Measurements from ENCODE around the gene MCM8.

MCM8 gene

DNA sequence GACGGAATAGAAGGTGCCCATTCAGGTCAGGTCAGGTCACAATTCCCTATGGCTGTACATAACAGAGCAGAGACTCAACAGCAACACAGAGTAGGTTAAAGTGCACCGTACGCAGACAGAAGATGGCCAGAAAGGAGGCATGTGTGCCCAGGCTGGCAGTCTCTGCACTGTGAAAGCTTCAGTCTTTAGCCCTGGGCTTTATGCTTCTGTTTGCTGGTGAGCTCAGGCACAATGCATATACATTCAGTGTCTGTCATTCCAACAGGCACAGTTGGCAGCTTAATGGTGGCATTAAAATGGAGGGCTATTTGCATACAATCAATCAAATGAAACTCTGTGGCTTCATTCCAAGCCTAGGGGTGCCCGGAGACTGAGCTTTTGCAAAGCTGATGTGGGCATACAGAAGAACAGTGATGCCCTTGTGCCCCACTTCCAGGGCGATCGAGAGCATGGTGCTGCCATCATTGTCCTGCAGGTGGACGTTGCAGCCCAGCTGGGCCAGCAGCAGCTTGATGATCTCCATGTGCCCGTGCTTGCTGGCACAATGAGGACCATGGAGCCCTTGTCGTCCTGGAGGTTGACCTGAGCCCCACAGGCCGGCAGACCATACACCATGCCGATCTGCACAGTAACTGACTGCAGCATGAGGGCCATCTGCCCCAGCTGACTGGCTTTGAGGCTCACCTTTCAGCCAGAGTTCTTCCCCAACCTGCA, 22.5 kb upstream of the MCM8 start:
- FAIRE-seq (no peak), DNase-seq (ENCODE audit: insufficient read length) (no peak)
- TF ChIP-seq TAF1 (IDR thresholded peaks at IDR 0.05; ENCODE audit: borderline replicate concordance, low read depth, low read length) (no peak), POLR2AphosphoS5 (IDR thresholded peaks at IDR 0.05; ENCODE audit: low read depth, low read length) (no peak), POLR2A (IDR thresholded peaks at IDR 0.05; ENCODE audit: low read depth, low read length) (no peak)

DNA sequence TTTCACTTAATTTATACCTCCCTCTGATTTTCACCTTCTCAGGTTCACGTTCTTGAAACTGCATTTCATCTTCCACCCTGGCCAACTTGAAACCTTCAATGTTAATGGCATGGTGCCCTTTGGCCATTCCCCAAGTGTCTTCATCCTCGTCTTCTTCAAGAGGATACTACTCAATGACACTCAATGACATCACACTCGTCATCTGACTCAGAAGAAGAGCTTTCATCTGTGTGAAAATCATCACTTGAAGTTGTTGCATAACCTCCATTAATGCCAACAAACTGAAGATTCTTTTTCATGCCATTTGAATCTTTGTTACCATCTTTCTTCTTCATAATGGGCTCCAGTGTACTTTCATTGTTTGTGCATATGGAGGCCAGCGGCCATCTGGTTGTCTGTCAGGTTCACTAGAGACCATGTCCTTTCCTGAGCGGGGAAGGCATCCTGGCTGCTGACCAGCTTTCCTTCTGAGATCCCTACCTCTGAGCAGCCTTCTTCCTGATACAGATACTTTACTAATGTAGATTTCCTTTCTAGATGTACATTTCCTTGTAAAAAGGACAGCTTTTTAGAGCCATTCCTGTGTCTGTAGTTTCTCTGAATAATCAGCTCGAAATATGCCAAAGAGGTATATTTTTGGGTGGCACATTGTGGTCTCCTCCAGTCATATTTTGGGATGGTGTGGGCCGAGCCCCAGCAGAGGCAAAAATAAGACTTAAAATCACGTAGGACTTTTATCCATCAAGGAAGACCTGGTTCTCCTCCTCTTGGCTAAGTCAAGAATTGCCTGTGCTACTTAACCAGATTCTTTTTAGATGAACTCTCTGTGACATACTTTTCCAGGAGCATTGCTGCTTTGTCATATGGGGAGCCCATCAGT, 21.4 kb upstream of the MCM8 start:
- TF ChIP-seq POLR2AphosphoS5 (IDR thresholded peaks at IDR 0.05; ENCODE audit: low read depth, low read length) = no peak
- no peak for TF ChIP-seq TAF1 (IDR thresholded peaks at IDR 0.05; ENCODE audit: borderline replicate concordance, low read depth, low read length)
- DNase-seq (ENCODE audit: insufficient read length) = no peak
- no peak for FAIRE-seq

DNA sequence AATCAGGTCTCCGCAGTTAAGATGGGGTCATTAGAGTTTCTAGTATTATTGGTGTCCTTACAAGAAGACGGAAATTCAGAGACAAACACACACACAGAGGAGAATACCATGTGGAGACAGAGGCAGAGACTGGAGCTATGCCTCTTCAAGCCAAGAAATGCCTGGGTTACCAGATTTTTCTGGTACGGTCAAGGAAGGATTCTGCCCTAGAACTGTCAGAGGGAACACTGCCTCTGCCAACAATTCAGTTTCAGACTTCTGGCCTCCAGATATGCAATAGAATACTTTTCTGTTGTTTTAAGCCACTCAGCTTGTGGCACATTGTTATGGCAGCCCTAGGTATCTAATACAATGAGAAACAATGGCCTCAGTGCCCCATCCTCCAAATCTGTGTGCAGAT, 19.0 kb upstream of the MCM8 start:
- FAIRE-seq (no peak), DNase-seq (ENCODE audit: insufficient read length) (no peak)
- no peak for TF ChIP-seq POLR2AphosphoS5 (IDR thresholded peaks at IDR 0.05; ENCODE audit: low read depth, low read length)
- no peak for TF ChIP-seq TAF1 (IDR thresholded peaks at IDR 0.05; ENCODE audit: borderline replicate concordance, low read depth, low read length)
- no peak for TF ChIP-seq POLR2A (IDR thresholded peaks at IDR 0.05; ENCODE audit: low read depth, low read length)

DNA sequence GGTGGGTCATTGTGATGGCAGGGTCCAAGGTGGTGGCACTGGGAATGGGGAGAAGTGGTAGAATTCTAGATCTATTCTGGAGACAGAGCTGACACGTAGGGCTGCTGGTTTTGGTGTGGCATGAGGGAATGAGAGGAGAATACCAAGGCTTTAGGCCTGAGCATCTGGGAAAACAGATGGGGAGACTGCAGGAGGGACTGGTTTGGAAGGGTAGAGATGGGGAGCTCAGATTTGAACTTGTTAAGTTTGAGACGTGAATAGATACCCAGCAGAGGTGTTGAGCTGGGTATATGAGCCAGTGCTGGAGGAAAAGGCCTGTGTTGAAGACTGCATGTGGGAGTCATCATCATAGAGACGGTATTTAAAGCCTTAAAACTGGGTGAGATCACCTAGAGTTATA, 17.7 kb upstream of the MCM8 start:
- FAIRE-seq = no peak
- no peak for TF ChIP-seq TAF1 (IDR thresholded peaks at IDR 0.05; ENCODE audit: borderline replicate concordance, low read depth, low read length)
- no peak for TF ChIP-seq POLR2A (IDR thresholded peaks at IDR 0.05; ENCODE audit: low read depth, low read length)
- no peak for TF ChIP-seq POLR2AphosphoS5 (IDR thresholded peaks at IDR 0.05; ENCODE audit: low read depth, low read length)

DNA sequence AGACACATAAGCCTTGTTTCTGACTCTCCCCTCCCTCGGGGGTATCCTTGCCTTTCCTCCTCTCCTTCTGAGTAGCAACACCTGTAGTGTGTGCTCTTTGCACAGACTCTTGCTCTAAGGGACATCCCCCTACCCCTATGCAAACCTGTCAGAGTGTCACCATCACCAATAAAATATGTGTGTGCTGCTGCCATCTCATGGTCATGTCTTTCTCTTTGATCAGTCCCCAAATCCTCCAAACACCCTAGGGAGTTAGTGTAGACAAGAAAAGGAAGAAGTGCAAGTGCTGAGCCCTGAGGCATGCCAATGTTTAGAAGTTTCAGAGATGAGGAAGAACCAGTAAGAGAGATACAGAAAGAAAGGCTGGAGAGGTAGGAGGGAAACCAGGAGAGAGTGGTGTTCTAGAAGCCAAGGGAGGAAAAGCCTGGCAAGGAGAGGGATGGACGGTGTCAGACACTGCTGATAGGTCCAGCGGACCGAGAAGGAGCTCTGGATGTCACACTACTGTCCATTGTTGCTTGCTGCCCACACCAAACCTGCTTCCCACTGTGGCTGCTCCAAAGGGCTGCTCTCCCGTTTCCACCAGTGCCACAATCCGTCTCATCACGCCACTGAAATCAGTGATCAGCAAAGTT, 16.5 kb upstream of the MCM8 start:
- no peak for DNase-seq (ENCODE audit: insufficient read length)
- TF ChIP-seq POLR2AphosphoS5 (IDR thresholded peaks at IDR 0.05; ENCODE audit: low read depth, low read length) = no peak
- peak; percentile 73 for FAIRE-seq

More for the DNA sequence above, 17.7 kb upstream of the MCM8 start:
- no peak for DNase-seq (ENCODE audit: insufficient read length)

DNA sequence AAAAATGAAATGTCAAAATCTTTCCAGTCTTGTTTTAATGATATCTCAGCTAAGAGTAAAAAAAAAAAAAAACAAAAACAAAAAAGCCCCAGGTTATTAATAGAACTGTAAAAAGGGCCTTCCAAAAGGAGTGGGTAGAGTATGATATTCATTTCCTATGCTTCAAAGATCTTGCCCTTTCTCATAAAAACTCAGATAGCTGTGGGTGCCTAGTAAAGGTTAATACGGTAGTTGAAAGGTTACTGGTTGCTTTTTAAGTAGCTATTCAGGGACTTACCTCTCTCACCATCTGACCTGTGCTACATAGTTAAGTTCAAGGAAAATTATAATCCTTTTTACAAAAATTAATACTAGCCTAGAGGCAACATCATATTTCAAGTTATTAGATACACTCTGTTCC, 15.1 kb upstream of the MCM8 start:
- DNase-seq (ENCODE audit: insufficient read length) (no peak), FAIRE-seq (no peak)
- TF ChIP-seq TAF1 (IDR thresholded peaks at IDR 0.05; ENCODE audit: borderline replicate concordance, low read depth, low read length) = no peak
- TF ChIP-seq POLR2AphosphoS5 (IDR thresholded peaks at IDR 0.05; ENCODE audit: low read depth, low read length) = no peak
- TF ChIP-seq POLR2A (IDR thresholded peaks at IDR 0.05; ENCODE audit: low read depth, low read length) = no peak

DNA sequence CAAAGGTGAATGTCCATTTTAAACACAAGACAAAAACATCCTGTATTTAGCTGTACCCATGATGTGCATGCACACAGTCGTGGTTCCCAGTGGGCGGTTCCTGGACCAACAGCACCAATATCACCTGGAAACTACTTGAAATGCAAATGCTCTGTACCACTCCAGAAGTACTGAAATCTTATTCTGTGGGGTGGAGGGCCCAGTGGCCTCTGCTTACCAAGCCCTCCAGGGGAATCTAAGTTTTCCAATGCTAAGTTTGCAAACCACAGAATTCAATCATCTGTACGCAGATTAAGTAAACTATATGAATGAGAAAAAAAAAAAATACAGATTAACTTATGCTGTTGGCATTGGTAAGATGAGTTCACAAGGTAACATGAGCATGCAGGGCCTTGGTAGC, 14.2 kb upstream of the MCM8 start:
- TF ChIP-seq TAF1 (IDR thresholded peaks at IDR 0.05; ENCODE audit: borderline replicate concordance, low read depth, low read length) = no peak
- no peak for TF ChIP-seq POLR2A (IDR thresholded peaks at IDR 0.05; ENCODE audit: low read depth, low read length)
- no peak for TF ChIP-seq POLR2AphosphoS5 (IDR thresholded peaks at IDR 0.05; ENCODE audit: low read depth, low read length)
- DNase-seq (ENCODE audit: insufficient read length) = no peak
- FAIRE-seq = no peak

DNA sequence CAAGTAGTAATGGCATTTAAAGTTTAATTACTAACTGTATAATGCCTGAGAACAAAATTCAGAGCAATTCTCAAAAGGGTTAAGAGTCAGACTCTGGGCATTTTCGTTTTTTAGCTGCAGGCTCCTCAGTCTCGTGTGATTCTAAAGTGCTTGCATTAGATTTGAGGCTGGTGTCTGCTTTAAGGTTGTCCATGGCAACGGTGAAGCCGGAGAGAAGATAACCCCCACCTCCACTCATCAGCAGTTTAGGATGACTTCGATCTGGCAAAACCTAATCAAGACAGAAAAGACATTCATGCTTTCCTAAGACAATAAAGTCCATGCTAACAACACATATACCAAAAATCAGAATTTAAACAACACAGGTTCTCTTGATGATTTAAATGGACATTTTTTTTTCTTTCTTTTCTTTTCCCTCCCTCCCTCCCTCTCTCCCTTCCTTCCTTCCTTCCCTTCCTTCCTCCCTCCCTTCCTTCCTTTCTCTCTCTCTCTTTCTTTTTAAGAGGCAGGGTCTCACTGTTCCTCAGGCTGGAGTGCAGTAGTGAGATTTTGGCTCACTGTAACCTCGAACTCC, 11.9 kb upstream of the MCM8 start:
- no peak for DNase-seq (ENCODE audit: insufficient read length)

DNA sequence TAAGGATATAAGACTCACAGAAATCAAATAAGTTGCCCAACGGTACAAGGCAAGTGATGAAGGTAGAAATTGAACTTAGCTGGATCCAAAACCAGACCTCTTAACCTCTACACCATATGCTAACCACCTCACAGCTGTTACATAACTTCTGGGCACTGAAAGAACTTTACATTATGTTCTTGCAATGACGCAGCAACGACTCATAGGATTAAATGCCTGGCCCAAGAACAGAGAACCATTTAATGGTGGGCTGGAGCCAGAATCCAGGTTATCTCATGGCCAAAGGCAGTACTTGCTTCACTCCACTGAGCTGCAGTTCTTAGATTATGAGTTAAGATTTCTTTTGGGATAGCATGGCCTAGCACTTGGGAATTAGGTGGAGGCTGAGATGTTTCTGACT, 4.5 kb upstream of the MCM8 start:
- TF ChIP-seq POLR2A (IDR thresholded peaks at IDR 0.05; ENCODE audit: low read depth, low read length) = no peak
- TF ChIP-seq POLR2AphosphoS5 (IDR thresholded peaks at IDR 0.05; ENCODE audit: low read depth, low read length) = no peak
- no peak for TF ChIP-seq TAF1 (IDR thresholded peaks at IDR 0.05; ENCODE audit: borderline replicate concordance, low read depth, low read length)
- DNase-seq (ENCODE audit: insufficient read length) = no peak
- FAIRE-seq = peak; percentile 9

More for the DNA sequence above, 11.9 kb upstream of the MCM8 start:
- no peak for TF ChIP-seq TAF1 (IDR thresholded peaks at IDR 0.05; ENCODE audit: borderline replicate concordance, low read depth, low read length)
- FAIRE-seq = no peak

DNA sequence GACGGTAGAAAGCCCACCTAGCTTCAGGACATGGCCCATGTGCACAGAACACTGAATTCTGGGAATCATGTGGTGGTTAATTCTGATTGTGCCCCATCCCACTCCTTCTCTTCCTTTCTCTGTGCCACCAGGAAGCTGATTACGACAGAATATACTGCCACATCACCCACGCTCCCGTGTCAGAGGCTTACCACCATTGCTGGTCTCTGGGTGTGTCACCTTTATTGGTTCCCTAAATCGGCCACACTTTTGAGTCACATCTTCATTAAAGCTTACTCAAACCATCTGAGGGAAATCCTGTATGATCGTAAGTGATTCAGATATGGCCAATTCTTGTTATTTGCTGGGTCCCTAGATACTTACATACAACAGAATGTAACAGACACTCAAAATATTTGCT, 3.2 kb upstream of the MCM8 start:
- TF ChIP-seq POLR2AphosphoS5 (IDR thresholded peaks at IDR 0.05; ENCODE audit: low read depth, low read length) (no peak), TAF1 (IDR thresholded peaks at IDR 0.05; ENCODE audit: borderline replicate concordance, low read depth, low read length) (no peak), POLR2A (IDR thresholded peaks at IDR 0.05; ENCODE audit: low read depth, low read length) (no peak)
- DNase-seq (ENCODE audit: insufficient read length) (no peak), FAIRE-seq (peak; percentile 56)

DNA sequence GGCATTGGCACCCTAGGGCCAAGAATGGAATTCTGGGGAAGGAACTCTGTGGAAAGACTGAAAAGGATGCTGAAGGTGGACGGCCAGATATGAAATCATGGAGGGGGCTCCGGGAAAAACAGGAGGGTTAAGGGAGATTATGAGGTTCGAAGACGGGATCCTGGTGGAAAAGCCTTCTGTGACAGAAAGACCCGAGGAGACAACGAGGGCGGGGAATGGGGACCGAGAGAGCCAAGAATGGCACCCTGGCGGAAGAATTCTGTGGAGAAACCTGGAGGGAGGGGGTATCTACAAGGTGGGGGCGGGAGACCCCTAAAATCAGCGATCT, 545 bp upstream of the MCM8 start:
- no peak for FAIRE-seq
- TF ChIP-seq POLR2AphosphoS5 (IDR thresholded peaks at IDR 0.05; ENCODE audit: low read depth, low read length) = no peak
- TF ChIP-seq POLR2A (IDR thresholded peaks at IDR 0.05; ENCODE audit: low read depth, low read length) = no peak
- TF ChIP-seq TAF1 (IDR thresholded peaks at IDR 0.05; ENCODE audit: borderline replicate concordance, low read depth, low read length) = no peak

DNA sequence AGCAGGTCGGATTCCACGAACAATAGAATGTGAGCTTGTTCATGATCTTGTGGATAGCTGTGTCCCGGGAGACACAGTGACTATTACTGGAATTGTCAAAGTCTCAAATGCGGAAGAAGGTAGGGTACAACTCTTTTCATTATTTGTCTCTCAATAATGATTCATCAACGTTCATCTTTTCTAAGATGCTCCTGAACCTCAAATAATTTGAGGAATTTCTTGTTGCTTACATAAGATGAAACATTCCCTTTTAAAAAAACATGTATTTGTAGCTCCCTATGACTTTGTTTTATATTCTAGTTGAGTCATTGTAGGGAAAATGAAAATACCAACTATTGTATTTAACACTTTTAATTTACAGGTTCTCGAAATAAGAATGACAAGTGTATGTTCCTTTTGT, 17.0 kb downstream of the MCM8 start:
- no peak for FAIRE-seq
- no peak for TF ChIP-seq POLR2A (IDR thresholded peaks at IDR 0.05; ENCODE audit: low read depth, low read length)
- TF ChIP-seq TAF1 (IDR thresholded peaks at IDR 0.05; ENCODE audit: borderline replicate concordance, low read depth, low read length) = no peak
- TF ChIP-seq POLR2AphosphoS5 (IDR thresholded peaks at IDR 0.05; ENCODE audit: low read depth, low read length) = no peak
- DNase-seq (ENCODE audit: insufficient read length) = no peak

More for the DNA sequence above, 545 bp upstream of the MCM8 start:
- no peak for DNase-seq (ENCODE audit: insufficient read length)

All from GM12892 (cell line).